Sciatic nerve (tissue), 2 donors: Measurements from ENCODE around the gene SNRNP70. TPM values are rescaled to one million over a fixed set of nuclear protein-coding genes. Genes with fewer than 3 reads are reported as not detected.

ENCODE experiments used
- ATAC-seq: fragments of 200-7000 bp; cut with Tn5 transposase; one replicate; pipeline ENCODE4 v1.9.1; 2020; ENCODE audit warnings: mild to moderate bottlenecking, moderate library complexity
- DNase-seq: peaks from one replicate; pipeline ENCODE4 v3.0.0-alpha.2; 2020; ENCODE audit warnings: low spot score
- intact Hi-C: fragments of 100-400 bp; cut with DNase I; formaldehyde crosslinking; loops from one replicate; pipeline ENCODE4 v1.14.2; 2022
- total RNA-seq: library from RNA; stranded (reverse); fragmentation: NEBNext Ultra II Directional; extraction: Animal tissue kit (Norgen Biotek cat#: 25700); gene quantifications from one replicate; pipeline ENCODE4 v1.2.1, GENCODE V29; 2021
- donor health status: DM: no; HTN: no; CAD: no.
- donor health status: DM: no; HTN: no; CAD: no.

The SNRNP70 gene
- total RNA-seq, 1 donor from 2014 or later: 299 TPM

GRCh38 chr19:49154279-49154678 lies 69.0 kb downstream of the SNRNP70 start:
- ATAC-seq: no peak
- DNase-seq: no peak
- intact Hi-C loops: no loop called here

- no peak for DNase-seq
- intact Hi-C loops: no loop called here
- no peak for ATAC-seq
Observed at GRCh38 chr19:49155005-49155819, 70.0 kb downstream of the SNRNP70 start, which contains the start of gene HRC. Gene HRC, minus strand, starts transcription at chr19:49155396. Its CDS starts 159 bp downstream, at chr19:49155237.

GRCh38 chr19:49155820-49156346 lies 70.6 kb downstream of the SNRNP70 start:
- DNase-seq: no peak
- no peak for ATAC-seq
- intact Hi-C loops: no loop called here

- DNase-seq (peak; percentile 94), ATAC-seq (peak; percentile 96)
- intact Hi-C loops: no loop called here
Observed at GRCh38 chr19:49157445-49158224, 72.4 kb downstream of the SNRNP70 start, which contains the start of gene TRPM4. Gene TRPM4, plus strand, starts transcription at chr19:49157792. Its CDS starts 75 bp downstream, at chr19:49157867.

Other genes starting within 250 kb of the SNRNP70 start
- gene HSD17B14, start 249.0 kb upstream of the SNRNP70 start, total RNA-seq: 22.2 TPM
- gene PLEKHA4, start 216.8 kb upstream of the SNRNP70 start, total RNA-seq: 519 TPM
- gene PPP1R15A, start 213.0 kb upstream of the SNRNP70 start, total RNA-seq: 95.8 TPM
- 1.1 TPM for gene TULP2, start 186.7 kb upstream of the SNRNP70 start, total RNA-seq
- gene NUCB1, start 185.1 kb upstream of the SNRNP70 start, total RNA-seq: 262 TPM
- gene DHDH, start 151.8 kb upstream of the SNRNP70 start, total RNA-seq: 1.1 TPM
- 48.0 TPM for gene BAX, start 130.6 kb upstream of the SNRNP70 start, total RNA-seq
- 3,094 TPM for gene FTL, start 120.1 kb upstream of the SNRNP70 start, total RNA-seq
- gene GYS1, start 92.1 kb upstream of the SNRNP70 start, total RNA-seq: 42.0 TPM
- 29.9 TPM for gene RUVBL2, start 91.6 kb upstream of the SNRNP70 start, total RNA-seq
- not detected for gene LHB, start 68.4 kb upstream of the SNRNP70 start, total RNA-seq
- gene CGB3, start 61.1 kb upstream of the SNRNP70 start, total RNA-seq: not detected
- not detected for gene CGB2, start 53.6 kb upstream of the SNRNP70 start, total RNA-seq
- not detected for gene CGB1, start 48.6 kb upstream of the SNRNP70 start, total RNA-seq
- gene CGB5, start 41.6 kb upstream of the SNRNP70 start, total RNA-seq: not detected
- not detected for gene CGB8, start 36.3 kb upstream of the SNRNP70 start, total RNA-seq
- gene CGB7, start 27.7 kb upstream of the SNRNP70 start, total RNA-seq: not detected
- gene NTF4, start 20.6 kb upstream of the SNRNP70 start, total RNA-seq: not detected
- gene KCNA7, start 12.8 kb upstream of the SNRNP70 start, total RNA-seq: not detected
- 9.8 TPM for gene LIN7B, start 28.9 kb downstream of the SNRNP70 start, total RNA-seq
- gene C19orf73, start 33.7 kb downstream of the SNRNP70 start, total RNA-seq: 0.67 TPM
- gene PPFIA3, start 34.1 kb downstream of the SNRNP70 start, total RNA-seq: 6.3 TPM
- gene HRC, start 69.9 kb downstream of the SNRNP70 start, total RNA-seq: 5.1 TPM
- 32.5 TPM for gene TRPM4, start 72.3 kb downstream of the SNRNP70 start, total RNA-seq
- 5.6 TPM for gene SLC6A16, start 239.7 kb downstream of the SNRNP70 start, total RNA-seq
- 21.3 TPM for gene CD37, start 250.0 kb downstream of the SNRNP70 start, total RNA-seq